Measurements from ENCODE around the gene SOAT2.
"Not testable (repeated sequence)": the region's sequence is repeated elsewhere in the genome, so short reads cannot be mapped to it uniquely, and the experiment has no call there.

- TF ChIP-seq CTCF, EZH2, EZH2phosphoT487 (IDR thresholded peaks at IDR 0.05): not testable (repeated sequence)
Measured at GRCh38 chr12:53095596-53095895, 7.7 kb upstream of the SOAT2 start.
